Uterus (tissue), 2 donors: ENCODE measurements around the gene CYSRT1.

Source experiments
- CTCF ChIP-seq, 4 experiments: fragments of 200-600 bp in 2 of 4; fragments of 450-650 bp in 2 of 4; sonication (generic) in 2 of 4; IDR thresholded peaks; one replicate each; pipeline ENCODE4 v1.5.1; 2016 to 2019; ENCODE audit warnings: antibody characterized with exemption in 4 of 4, mild to moderate bottlenecking in 2 of 4, moderate library complexity in 1 of 4
- POLR2A ChIP-seq, 2 donors: fragments of 450-650 bp; IDR thresholded peaks; one replicate each; pipeline ENCODE4 v1.6.1; 2016; ENCODE audit warnings: antibody characterized with exemption in 2 of 2, mild to moderate bottlenecking in 1 of 2, moderate library complexity in 1 of 2

GRCh38 chr9:137256856-137257255, 31.9 kb downstream of the CYSRT1 start:
- TF ChIP-seq CTCF (IDR thresholded peaks at IDR 0.05) (no peak), POLR2A (IDR thresholded peaks at IDR 0.05) (no peak)
